Cardiac muscle cell (in vitro differentiated cells and primary cell): ENCODE results near the gene LIPC. TPM values are rescaled to one million over a fixed set of nuclear protein-coding genes. Genes with fewer than 3 reads are reported as not detected.

Experiments used
- DNase-seq, 2 donors: peaks; one replicate each; pipeline versions ENCODE4 v3.0.0 to v3.0.0-alpha.2; 2010 to 2017; ENCODE audit warnings: low read depth in 1 of 2, low spot score in 1 of 2
- H3K27ac ChIP-seq: fragments of 200-600 bp; sonication (generic); 2 replicates; pipeline ENCODE4 v1.5.1; 2016
- H3K27me3 ChIP-seq: fragments of 200-600 bp; sonication (generic); 2 replicates; pipeline ENCODE4 v1.6.0; 2016; ENCODE audit warnings: control low read depth
- H3K36me3 ChIP-seq: fragments of 200-600 bp; sonication (generic); 2 replicates; pipeline ENCODE4 v1.5.1; 2016; ENCODE audit warnings: control low read depth
- H3K4me1 ChIP-seq: fragments of 200-600 bp; sonication (generic); 2 replicates; pipeline ENCODE4 v1.8.1; 2017; ENCODE audit warnings: low read depth, mild to moderate bottlenecking, mixed run types
- H3K4me3 ChIP-seq: fragments of 200-600 bp; sonication (generic); 2 replicates; pipeline ENCODE4 v1.5.1; 2016; ENCODE audit warnings: mild to moderate bottlenecking
- H3K9me3 ChIP-seq: fragments of 200-600 bp; sonication (generic); 2 replicates; pipeline ENCODE4 v1.5.1; 2017; ENCODE audit warnings: low read depth, mild to moderate bottlenecking, control low read depth
- CTCF ChIP-seq: IDR thresholded peaks from 2 replicates; pipeline ENCODE4 v1.5.1; 2012; ENCODE audit warnings: low read depth, mild to moderate bottlenecking, low read length
- polyA plus RNA-seq: library from polyadenylated mRNA; unstranded; fragments of >200 nt; fragmentation: Nextera tagmentation; extraction: Ambion mirVana; gene quantifications from 2 replicates; pipeline ENCODE4 v1.2.1, GENCODE V29; 2016
- total RNA-seq: library from RNA; depleted of rRNA; stranded (reverse); fragments of >200 nt; gene quantifications from 2 replicates; pipeline ENCODE4 v1.2.3, GENCODE V29; 2016

LIPC gene
- total and polyA plus RNA-seq, 2 experiments from 2014 or later, result not detected

- Histone ChIP-seq H3K27ac (no peak overlapping the region), H3K4me1 (no peaks in the 10 kb centered on the region), H3K27me3 (no peaks in the 10 kb centered on the region), H3K9me3 (no peaks in the 10 kb centered on the region), H3K36me3 (no peaks in the 10 kb centered on the region), H3K4me3 (no peak overlapping the region)
- no peak for DNase-seq
- no peak for TF ChIP-seq CTCF
Measured at GRCh38 chr15:58490086-58490887, 58.5 kb downstream of the LIPC start.

DNA sequence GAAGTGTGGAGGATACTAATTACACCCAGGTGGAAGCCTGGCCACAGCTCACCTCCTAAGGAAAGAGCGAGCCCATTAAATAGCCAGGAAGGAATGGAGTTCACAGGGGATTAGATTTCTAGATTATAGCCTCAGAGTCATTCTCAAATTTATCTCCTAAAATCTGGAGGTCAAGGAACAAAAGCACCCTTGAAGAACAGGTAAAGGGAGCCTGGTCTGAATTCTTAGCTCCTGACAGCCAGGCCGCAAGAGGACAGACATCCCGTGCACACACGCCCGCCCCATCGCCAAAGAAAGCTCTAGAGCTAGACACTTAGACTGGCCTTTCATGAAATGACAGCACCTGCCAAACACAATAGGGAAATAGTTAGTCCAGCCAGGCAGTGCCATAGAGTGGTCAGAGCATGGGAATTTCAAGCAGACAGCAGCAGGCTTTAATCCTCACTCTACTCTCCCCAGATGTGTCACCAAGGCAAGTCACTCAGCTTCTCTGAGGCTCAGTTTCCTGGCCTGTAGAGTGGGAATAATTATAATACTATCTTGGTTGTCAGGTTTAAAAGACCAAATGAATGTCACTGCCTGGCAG lies 59.2 kb downstream of the LIPC start:
- H3K36me3 ChIP-seq, result no peaks in the 10 kb centered on the region
- no peak overlapping the region for H3K27ac ChIP-seq

DNA sequence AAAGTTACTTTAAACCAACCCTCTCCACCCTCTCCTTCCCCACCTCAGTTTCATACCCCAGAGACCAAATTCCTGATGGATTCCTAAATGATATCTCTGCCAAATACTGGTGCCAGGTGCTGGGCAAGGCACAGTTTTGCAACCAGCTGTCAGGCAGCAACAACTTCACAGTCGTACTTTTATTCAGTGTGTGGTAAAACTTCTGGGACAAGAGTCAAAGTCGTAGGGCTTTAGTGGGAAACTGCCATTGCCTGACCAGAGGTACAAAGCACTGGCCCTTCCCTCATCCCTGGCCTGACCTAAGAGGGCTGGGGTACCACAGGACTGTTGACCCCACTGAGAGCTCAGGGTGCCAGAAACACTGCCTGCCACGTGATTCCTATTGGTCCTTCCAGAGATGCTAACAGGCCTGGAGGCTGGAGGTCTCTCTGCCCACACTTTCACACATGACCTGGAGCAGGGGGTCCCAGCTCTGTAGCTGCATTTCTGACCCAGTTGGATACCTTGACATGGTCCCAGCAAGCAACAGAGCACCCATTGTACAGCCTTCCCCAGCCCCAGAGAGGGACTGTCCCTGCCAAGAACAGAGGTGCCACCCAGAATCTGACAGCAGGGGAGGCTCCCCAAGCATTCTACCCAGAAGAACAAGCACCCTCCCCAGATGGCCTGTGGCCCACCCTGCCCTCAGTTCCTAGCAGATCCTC lies 59.9 kb downstream of the LIPC start:
- H3K4me3 ChIP-seq, result no peak overlapping the region
- TF ChIP-seq CTCF, result no peak
- H3K36me3 ChIP-seq, result no peaks in the 10 kb centered on the region
- H3K27ac ChIP-seq, result no peak overlapping the region
- H3K27me3 ChIP-seq, result no peaks in the 10 kb centered on the region
- no peaks in the 10 kb centered on the region for H3K9me3 ChIP-seq
- no peak for DNase-seq
- H3K4me1 ChIP-seq, result no peaks in the 10 kb centered on the region

More for the DNA sequence above, 59.2 kb downstream of the LIPC start:
- DNase-seq, result no peak
- no peaks in the 10 kb centered on the region for H3K4me1 ChIP-seq
- no peaks in the 10 kb centered on the region for H3K9me3 ChIP-seq
- no peak overlapping the region for H3K4me3 ChIP-seq
- TF ChIP-seq CTCF, result no peak
- no peaks in the 10 kb centered on the region for H3K27me3 ChIP-seq

DNA sequence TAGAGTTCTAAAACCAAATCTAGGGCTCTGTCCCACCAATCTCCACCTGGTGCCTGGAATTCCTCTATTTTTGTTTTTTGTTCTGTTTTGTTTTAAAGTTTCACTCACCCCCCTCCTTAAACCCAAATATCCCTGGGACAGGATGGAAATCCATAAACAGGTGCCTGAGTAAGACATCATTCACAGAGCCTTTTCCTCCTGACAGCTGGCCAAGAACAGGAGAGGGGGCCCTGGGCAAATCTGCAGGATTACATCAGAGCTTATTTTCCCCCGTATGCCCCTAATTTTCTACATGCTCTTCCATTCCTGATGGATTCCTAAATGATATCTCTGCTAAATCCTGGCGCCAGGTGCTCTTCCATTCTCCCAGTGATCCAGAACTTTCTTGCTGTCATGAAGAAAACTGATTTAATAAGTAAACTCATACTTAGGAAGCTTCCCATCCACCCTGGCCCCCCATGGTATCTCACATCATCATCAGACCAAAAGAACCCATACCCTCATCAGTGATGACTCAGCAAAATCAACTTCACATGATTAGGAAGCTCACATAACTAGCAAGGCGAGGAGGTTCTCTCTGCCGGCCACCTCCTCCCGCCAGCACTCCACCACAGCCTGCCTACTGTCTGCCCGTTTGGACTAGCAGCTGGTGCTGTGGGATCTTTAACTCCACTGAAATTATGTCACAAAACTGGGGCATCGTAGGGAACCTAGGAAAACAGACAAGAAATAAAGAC lies 61.0 kb downstream of the LIPC start:
- H3K36me3 ChIP-seq, result no peaks in the 10 kb centered on the region
- DNase-seq, result no peak
- H3K27me3 ChIP-seq, result no peaks in the 10 kb centered on the region
- no peaks in the 10 kb centered on the region for H3K9me3 ChIP-seq
- TF ChIP-seq CTCF, result no peak
- H3K27ac ChIP-seq, result no peak overlapping the region
- H3K4me3 ChIP-seq, result no peak overlapping the region
- no peaks in the 10 kb centered on the region for H3K4me1 ChIP-seq

- H3K4me3 ChIP-seq, result no peak overlapping the region
- H3K27ac ChIP-seq, result no peak overlapping the region
- H3K9me3 ChIP-seq, result no peaks in the 10 kb centered on the region
- no peaks in the 10 kb centered on the region for H3K27me3 ChIP-seq
- TF ChIP-seq CTCF, result no peak
- no peaks in the 10 kb centered on the region for H3K4me1 ChIP-seq
- no peak for DNase-seq
- no peaks in the 10 kb centered on the region for H3K36me3 ChIP-seq
Measured at GRCh38 chr15:58494567-58494966, 62.8 kb downstream of the LIPC start.
